ENCODE data around the gene BBOF1.
A peak's percentile ranks its signal among the peaks of the same experiment; 100 is the strongest.
"Not testable (repeated sequence)": the region's sequence is repeated elsewhere in the genome, so short reads cannot be mapped to it uniquely, and the experiment has no call there.

BBOF1 gene

GRCh38 chr14:74109369-74109768, 90.2 kb downstream of the BBOF1 start:
- no peak for TF ChIP-seq CTCF (IDR thresholded peaks at IDR 0.05; ENCODE audit: low read depth, low read length)
- no peak overlapping the region for H3K27ac ChIP-seq
- no peaks in the 10 kb centered on the region for H3K27me3 ChIP-seq (ENCODE audit: insufficient read depth, low read depth, severe bottlenecking)
- no peak for DNase-seq
- no peaks in the 10 kb centered on the region for H3K9me3 ChIP-seq (ENCODE audit: severe bottlenecking)
- peaks cover 11% of the 10 kb centered on the region for H3K36me3 ChIP-seq
- no peak overlapping the region for H3K4me3 ChIP-seq (ENCODE audit: low read depth, low read length)

DNA sequence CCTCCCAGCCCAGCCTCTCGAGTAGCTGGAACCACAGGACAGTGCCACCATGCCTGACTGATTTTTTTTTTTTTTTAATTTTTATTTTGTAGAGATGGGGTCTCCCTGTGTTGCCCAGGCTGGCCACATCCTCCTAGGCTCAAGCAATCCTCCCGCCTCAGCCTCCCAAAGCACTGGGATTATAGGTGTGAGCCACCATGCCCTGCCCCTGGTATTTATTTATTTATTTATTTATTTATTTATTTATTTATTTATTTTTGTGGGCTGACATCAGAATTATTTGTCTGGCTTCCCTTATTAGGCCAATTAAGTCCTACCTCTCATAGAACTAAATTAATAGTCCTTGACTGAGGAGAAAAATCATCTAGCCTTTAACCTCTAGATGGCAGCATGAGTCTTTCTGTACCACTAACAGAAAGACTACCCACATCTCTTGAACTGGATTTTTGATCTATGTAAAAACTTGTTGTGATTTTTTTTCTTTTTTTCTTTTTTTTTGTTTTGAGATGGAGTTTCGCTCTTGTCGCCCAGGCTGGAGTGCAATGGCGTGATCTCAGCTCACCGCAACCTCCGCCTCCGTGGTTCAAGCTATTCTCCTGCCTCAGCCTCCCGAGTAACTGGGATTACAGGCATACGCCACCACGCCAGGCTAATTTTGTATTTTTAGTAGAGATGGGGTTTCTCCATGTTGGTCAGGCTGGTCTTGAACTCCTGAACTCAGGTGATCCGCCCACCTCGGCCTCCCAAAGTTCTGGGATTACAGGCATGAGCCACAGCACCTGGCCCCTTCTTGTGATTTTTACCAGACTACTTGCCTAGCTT, 92.5 kb downstream of the BBOF1 start:
- not testable (repeated sequence) for DNase-seq
- TF ChIP-seq CTCF (IDR thresholded peaks at IDR 0.05; ENCODE audit: low read depth, low read length) = 0 out of 2 replicates have a peak, but pooled peaks have one; percentile 31

More for the DNA sequence above, 92.5 kb downstream of the BBOF1 start:
- H3K9me3 ChIP-seq (ENCODE audit: severe bottlenecking); H3K36me3 ChIP-seq; H3K27me3 ChIP-seq (ENCODE audit: insufficient read depth, low read depth, severe bottlenecking); H3K4me3 ChIP-seq (ENCODE audit: low read depth, low read length); H3K27ac ChIP-seq: not testable (repeated sequence)
